Measurements from ENCODE around the gene GMDS. TPM values are rescaled to one million over a fixed set of nuclear protein-coding genes. Genes with fewer than 3 reads are reported as not detected.

Gene GMDS
- total and polyA plus RNA-seq, 2 of the 13 experiments (the other 11 are each of a cell fraction or from before 2014, with no cell fraction given) = 64.4 to 112 TPM

DNA sequence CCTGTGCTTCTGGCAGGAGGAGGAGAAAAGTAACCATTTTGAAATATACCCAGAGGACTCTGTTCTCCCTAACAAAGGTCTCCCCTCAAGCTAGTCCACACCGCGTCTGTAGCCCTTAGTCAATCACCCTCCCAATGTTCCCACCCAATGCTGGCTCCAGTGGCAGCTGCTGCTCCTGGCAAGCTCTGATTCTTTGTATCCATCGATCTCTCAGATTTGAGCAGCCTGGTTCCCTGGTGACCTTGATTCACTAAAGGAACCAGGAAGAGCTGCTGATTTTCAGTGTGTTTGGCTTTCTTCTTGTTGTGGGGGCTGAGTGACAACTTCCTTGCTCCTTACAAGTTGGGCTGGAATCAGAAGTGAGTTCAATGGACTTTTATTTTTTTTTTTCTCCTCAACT lies 567.2 kb downstream of the GMDS start:
- intact Hi-C loops (cut with micrococcal nuclease; ENCODE audit: unreplicated experiment) (no loop called here), in situ Hi-C loops (cut with HindIII; ENCODE audit: extremely low pct_ligation_motif_present, low pct_unique_long_range_greater_than_20kb) (no loop called here)
- Histone ChIP-seq H3K27ac (ENCODE audit: extremely low read length, insufficient read depth, low read length) (no peak overlapping the region), H2AFZ (ENCODE audit: low read length) (no peak overlapping the region), H3K4me3 (replicated peaks in 1 of 3; ENCODE audit: insufficient read depth in 1 of 3, low read depth in 2 of 3, low read length in 3 of 3) (no peak overlapping the region), H3K9me3 (ENCODE audit: low read length) (no peaks in the 10 kb centered on the region), H3K9ac (ENCODE audit: insufficient read depth, low read depth, low read length) (no peak overlapping the region), H3K27me3 (ENCODE audit: control insufficient read depth in 1 of 2, insufficient read depth in 2 of 2, low read length in 2 of 2) (no peaks in the 10 kb centered on the region), H3K79me2 (ENCODE audit: insufficient read depth, low read length) (no peaks in the 10 kb centered on the region), H3K4me2 (ENCODE audit: low read depth, low read length) (no peak overlapping the region), H3K36me3 (replicated peaks in 1 of 2; ENCODE audit: control insufficient read depth in 1 of 2, insufficient read depth in 2 of 2, low read length in 2 of 2) (peaks cover 0 to 3% of the 10 kb centered on the region in 2 experiments; a peak in 2 of 5 replicates), H3K4me1 (ENCODE audit: insufficient read depth, low read length) (peaks cover 19% of the 10 kb centered on the region), H4K20me1 (ENCODE audit: insufficient read depth, low read length) (no peaks in the 10 kb centered on the region)
- DNase-seq (ENCODE audit: low spot score) (no peak), FAIRE-seq (no peak), ATAC-seq (no peak)
- POLR2A ChIA-PET = no interaction called here
- CTCF ChIA-PET (ENCODE audit: low intra/inter-chr PET ratio, low total read pairs) = no interaction called here
- TF ChIP-seq, protein P1, sequence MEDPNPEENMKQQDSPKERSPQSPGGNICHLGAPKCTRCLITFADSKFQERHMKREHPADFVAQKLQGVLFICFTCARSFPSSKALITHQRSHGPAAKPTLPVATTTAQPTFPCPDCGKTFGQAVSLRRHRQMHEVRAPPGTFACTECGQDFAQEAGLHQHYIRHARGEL (CRISPR knock-in tag; IDR thresholded peaks at IDR 0.05) = no peak
- no peak for TF ChIP-seq ZNF816 (CRISPR knock-in tag; IDR thresholded peaks at IDR 0.05; ENCODE audit: borderline replicate concordance)
- TF ChIP-seq, protein P2, sequence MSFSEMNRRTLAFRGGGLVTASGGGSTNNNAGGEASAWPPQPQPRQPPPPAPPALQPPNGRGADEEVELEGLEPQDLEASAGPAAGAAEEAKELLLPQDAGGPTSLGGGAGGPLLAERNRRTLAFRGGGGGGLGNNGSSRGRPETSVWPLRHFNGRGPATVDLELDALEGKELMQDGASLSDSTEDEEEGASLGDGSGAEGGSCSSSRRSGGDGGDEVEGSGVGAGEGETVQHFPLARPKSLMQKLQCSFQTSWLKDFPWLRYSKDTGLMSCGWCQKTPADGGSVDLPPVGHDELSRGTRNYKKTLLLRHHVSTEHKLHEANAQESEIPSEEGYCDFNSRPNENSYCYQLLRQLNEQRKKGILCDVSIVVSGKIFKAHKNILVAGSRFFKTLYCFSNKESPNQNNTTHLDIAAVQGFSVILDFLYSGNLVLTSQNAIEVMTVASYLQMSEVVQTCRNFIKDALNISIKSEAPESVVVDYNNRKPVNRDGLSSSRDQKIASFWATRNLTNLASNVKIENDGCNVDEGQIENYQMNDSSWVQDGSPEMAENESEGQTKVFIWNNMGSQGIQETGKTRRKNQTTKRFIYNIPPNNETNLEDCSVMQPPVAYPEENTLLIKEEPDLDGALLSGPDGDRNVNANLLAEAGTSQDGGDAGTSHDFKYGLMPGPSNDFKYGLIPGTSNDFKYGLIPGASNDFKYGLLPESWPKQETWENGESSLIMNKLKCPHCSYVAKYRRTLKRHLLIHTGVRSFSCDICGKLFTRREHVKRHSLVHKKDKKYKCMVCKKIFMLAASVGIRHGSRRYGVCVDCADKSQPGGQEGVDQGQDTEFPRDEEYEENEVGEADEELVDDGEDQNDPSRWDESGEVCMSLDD (CRISPR knock-in tag; IDR thresholded peaks at IDR 0.05; ENCODE audit: borderline replicate concordance) = no peak
- no peak for TF ChIP-seq JARID2 (CRISPR knock-in tag; IDR thresholded peaks at IDR 0.05; ENCODE audit: insufficient replicate concordance)
- no peak for TF ChIP-seq U2AF2 (IDR thresholded peaks at IDR 0.05; ENCODE audit: low read depth, low read length)
- no peak for TF ChIP-seq RNF2 (conservative IDR thresholded peaks at IDR 0.05; ENCODE audit: low read depth)
- TF ChIP-seq NFIC (IDR thresholded peaks at IDR 0.05; ENCODE audit: low read length) = no peak
- TF ChIP-seq ZFYVE20 (CRISPR knock-in tag; IDR thresholded peaks at IDR 0.05; ENCODE audit: borderline replicate concordance, low read depth) = no peak
- no peak for TF ChIP-seq ZNF431 (CRISPR knock-in tag; IDR thresholded peaks at IDR 0.05; ENCODE audit: borderline replicate concordance, low read depth)
- TF ChIP-seq CHCHD3 (CRISPR knock-in tag; IDR thresholded peaks at IDR 0.05) = no peak
- no peak for TF ChIP-seq ZNF274 (CRISPR knock-in tag; IDR thresholded peaks at IDR 0.05)
- BruUV-seq (replicated peaks) = no TSS peak
- WGBS (ENCODE audit: low lambda C conversion rate) = 80% methylated on average over 3 of the region's 3 CpGs
